ENCODE data around the gene KCNA5.
A peak's percentile ranks its signal among the peaks of the same experiment; 100 is the strongest.

KCNA5 gene

DNA sequence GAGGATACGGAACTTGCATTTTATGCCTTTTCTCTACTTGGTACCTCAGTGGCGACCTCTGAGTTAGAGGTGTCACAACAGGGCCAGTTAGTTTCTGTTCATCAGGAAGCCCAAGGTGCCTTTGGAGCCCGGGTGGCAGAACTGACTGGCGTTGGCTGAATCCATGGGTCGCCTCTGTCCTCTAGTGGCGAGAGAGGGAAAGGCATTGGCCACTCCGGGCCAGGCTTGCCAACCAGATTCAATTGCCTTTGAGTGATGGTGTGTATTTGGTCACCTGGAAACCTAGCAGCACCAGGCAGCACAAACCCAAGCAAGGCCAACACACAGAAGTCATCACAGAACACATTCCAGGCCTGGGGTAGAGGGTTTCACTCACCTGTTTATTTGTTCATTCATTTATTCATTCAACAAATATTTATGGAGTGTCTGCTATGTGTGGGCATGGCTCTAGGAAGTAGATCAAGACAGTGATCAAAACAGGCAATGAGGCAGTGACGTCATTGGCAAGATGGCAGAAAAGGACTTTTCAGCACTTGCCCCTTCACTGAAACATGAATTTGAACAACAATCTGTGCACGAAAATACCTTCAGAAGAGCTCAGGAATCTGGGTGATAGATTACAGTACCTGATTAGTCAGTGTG is 40.5 kb upstream of the KCNA5 start:
- no peak overlapping the region for H3K4me3 ChIP-seq (ENCODE audit: low read depth, low read length)
- TF ChIP-seq, protein P1, sequence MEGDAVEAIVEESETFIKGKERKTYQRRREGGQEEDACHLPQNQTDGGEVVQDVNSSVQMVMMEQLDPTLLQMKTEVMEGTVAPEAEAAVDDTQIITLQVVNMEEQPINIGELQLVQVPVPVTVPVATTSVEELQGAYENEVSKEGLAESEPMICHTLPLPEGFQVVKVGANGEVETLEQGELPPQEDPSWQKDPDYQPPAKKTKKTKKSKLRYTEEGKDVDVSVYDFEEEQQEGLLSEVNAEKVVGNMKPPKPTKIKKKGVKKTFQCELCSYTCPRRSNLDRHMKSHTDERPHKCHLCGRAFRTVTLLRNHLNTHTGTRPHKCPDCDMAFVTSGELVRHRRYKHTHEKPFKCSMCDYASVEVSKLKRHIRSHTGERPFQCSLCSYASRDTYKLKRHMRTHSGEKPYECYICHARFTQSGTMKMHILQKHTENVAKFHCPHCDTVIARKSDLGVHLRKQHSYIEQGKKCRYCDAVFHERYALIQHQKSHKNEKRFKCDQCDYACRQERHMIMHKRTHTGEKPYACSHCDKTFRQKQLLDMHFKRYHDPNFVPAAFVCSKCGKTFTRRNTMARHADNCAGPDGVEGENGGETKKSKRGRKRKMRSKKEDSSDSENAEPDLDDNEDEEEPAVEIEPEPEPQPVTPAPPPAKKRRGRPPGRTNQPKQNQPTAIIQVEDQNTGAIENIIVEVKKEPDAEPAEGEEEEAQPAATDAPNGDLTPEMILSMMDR (conservative IDR thresholded peaks at IDR 0.05; ENCODE audit: low read depth, low read length), result peak; percentile 99
- DNase-seq (ENCODE audit: low read depth), result peak; percentile 71

DNA sequence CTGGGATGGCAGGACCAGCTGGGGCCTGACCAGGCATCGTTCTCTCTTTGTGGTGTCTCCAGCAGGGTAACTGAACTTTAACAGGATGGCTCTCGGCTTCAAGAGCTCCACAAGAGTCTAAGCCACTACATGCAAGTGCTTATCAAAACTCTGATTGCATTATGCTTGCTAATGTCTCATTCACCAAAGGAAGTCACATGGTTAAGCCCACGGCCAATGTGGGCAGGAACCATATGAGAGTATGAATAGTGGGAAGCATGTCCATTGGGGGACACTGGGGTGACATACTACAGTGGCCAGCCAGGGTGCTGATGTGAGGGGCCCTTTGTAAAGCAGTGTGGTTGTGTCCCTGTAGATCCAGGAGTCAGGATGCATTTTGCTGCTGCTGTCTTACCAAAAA is 35.0 kb upstream of the KCNA5 start:
- TF ChIP-seq, protein P1 (conservative IDR thresholded peaks at IDR 0.05; ENCODE audit: low read depth, low read length), result no peak

DNA sequence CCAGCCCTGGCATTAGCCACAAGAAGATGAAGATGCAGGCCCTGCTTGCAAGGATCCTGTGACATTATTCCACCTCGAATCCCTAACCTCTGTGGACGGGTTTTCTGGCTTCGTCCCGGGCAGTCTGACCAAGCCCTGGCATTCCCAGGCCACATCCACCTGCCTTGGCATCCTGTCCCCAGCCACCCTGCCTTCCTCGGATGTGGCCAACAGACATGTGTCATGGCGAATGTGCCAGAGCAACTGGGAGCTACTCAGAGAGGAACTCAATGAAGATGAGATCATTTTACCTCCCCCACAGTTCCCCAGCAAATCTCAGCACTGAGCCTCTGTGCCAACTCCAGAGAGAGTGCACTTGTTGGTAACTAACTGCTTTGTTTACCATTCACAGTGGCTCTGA is 33.5 kb upstream of the KCNA5 start:
- no peak overlapping the region for H3K4me3 ChIP-seq (ENCODE audit: low read depth, low read length)
- no peak for DNase-seq (ENCODE audit: low read depth)
- TF ChIP-seq, protein P1 (conservative IDR thresholded peaks at IDR 0.05; ENCODE audit: low read depth, low read length), result no peak

More for the DNA sequence above, 35.0 kb upstream of the KCNA5 start:
- no peak overlapping the region for H3K4me3 ChIP-seq (ENCODE audit: low read depth, low read length)
- DNase-seq (ENCODE audit: low read depth), result no peak

DNA sequence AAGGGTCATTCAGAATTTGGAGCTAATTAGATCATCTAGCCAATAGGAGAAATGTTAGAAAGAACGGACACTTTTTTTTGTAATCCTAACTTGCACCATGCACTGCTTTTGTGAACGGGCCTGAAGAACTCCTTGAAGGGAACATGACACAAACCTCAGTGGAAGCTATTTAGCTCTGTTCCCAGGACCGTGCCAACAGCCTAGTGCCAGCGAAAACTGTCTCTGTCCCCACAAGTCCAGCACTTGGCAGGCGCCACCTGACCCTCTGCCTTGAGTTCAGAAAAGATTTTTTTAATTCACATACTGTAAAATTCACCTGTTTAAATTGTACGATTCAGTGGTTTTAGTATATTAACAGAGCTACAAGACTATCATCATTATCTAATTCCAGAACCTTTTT is 31.3 kb upstream of the KCNA5 start:
- DNase-seq (ENCODE audit: low read depth), result no peak

DNA sequence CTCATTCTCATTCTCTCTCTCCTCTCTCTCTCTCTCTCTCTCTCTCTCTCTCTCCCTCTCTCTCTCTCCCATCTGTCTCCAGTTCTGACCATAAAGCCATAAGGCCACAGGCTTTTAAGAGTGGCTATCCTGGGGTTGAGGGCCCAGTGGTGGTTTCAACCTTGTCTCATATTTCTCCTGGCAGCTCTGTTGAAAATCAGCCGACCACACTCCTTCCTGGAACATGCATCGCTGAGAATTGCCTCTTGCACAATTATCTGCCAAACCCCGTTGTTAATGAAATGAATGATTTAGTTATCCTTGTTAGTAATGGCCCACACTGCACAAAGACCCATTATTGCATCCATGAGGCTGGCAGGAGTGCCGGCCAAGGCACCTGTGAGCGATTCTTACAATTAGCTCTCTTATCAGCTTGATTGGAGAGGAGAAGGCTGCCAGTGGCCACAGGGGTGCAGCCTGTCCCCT is 30.4 kb upstream of the KCNA5 start:
- peak; percentile 11 for DNase-seq (ENCODE audit: low read depth)
- H3K4me3 ChIP-seq (ENCODE audit: low read depth, low read length), result no peak overlapping the region
- TF ChIP-seq, protein P1 (conservative IDR thresholded peaks at IDR 0.05; ENCODE audit: low read depth, low read length), result no peak

More for the DNA sequence above, 31.3 kb upstream of the KCNA5 start:
- TF ChIP-seq, protein P1 (conservative IDR thresholded peaks at IDR 0.05; ENCODE audit: low read depth, low read length), result no peak
- H3K4me3 ChIP-seq (ENCODE audit: low read depth, low read length), result no peak overlapping the region

DNA sequence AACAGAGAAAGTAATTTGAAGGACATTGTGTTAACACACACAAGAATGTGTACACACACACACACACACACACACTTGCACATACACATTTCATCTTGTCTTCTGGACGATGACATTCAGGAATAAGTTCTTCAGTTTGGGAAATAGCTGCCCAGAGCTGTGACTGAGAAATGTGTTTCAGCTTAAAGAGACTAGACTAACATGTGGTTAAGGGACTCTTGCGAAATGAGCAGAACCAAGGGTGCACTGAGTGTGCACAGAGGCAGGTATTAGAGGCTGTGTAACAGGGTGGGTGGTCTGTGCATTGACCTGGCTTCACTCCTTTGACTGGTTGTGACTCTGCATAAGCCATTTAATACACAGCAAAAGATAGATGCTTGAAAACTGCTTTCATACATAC is 29.4 kb upstream of the KCNA5 start:
- H3K4me3 ChIP-seq (ENCODE audit: low read depth, low read length), result no peak overlapping the region
- TF ChIP-seq, protein P1 (conservative IDR thresholded peaks at IDR 0.05; ENCODE audit: low read depth, low read length), result no peak

More for the DNA sequence above, 29.4 kb upstream of the KCNA5 start:
- no peak for DNase-seq (ENCODE audit: low read depth)

Data from choroid plexus epithelial cell (primary cell).